ENCODE results near the gene SEMA3D. TPM values are rescaled to one million over a fixed set of nuclear protein-coding genes. Genes with fewer than 3 reads are reported as not detected.

Gene SEMA3D
- total RNA-seq, 1 donor from 2014 or later: 264 TPM

DNA sequence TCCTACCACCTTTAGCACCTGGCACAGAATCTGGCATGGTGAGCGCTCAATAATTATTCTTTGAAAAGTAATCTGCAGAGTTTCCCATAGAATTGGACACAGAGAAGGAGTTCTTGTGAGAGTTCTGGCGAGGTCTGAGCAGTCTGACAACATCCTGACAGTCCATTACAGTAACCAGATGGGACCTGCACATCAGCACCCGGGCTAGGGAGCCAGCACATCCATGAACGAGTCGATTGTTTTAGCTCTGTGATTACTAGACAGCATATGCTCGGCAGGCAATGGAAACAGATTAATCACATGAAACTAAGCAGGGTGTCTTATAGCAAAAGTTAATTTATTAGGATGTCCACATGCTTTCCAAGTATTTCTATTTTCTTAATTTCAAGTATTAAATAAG lies 96.7 kb downstream of the SEMA3D start:
- Mint-ChIP-seq H3K36me3 (peaks cover 8% of the 10 kb centered on the region), H3K9me3 (no peaks in the 10 kb centered on the region)

DNA sequence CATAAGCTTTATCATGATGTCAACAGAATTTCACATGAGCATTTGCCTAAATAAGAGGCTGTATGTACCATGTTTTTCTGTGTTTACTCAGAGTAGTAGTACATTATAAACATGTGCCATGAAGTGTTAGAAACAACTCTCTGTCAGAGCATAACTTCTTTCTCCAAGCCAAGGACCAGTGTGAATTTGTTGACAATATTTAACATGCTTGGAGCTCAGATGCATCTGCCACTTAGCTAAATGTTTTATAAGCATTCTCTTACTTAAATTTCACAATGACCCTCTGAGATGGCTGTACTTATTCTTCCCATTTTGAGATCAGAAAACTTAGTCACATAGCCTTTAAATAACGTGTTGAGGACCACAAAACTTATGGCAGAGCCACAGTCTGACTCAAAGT lies 105.0 kb downstream of the SEMA3D start:
- H3K36me3 Mint-ChIP-seq: peaks cover 23% of the 10 kb centered on the region
- peaks cover 27% of the 10 kb centered on the region for H3K4me1 Mint-ChIP-seq
- peaks cover 8% of the 10 kb centered on the region for H3K9me3 Mint-ChIP-seq
- H3K27me3 Mint-ChIP-seq (ENCODE audit: low read depth): no peaks in the 10 kb centered on the region
- no peak overlapping the region for H3K4me3 Mint-ChIP-seq
- DNase-seq (ENCODE audit: low spot score in 2 of 2, unreplicated experiment in 2 of 2): no peak
- TF ChIP-seq, protein P1, sequence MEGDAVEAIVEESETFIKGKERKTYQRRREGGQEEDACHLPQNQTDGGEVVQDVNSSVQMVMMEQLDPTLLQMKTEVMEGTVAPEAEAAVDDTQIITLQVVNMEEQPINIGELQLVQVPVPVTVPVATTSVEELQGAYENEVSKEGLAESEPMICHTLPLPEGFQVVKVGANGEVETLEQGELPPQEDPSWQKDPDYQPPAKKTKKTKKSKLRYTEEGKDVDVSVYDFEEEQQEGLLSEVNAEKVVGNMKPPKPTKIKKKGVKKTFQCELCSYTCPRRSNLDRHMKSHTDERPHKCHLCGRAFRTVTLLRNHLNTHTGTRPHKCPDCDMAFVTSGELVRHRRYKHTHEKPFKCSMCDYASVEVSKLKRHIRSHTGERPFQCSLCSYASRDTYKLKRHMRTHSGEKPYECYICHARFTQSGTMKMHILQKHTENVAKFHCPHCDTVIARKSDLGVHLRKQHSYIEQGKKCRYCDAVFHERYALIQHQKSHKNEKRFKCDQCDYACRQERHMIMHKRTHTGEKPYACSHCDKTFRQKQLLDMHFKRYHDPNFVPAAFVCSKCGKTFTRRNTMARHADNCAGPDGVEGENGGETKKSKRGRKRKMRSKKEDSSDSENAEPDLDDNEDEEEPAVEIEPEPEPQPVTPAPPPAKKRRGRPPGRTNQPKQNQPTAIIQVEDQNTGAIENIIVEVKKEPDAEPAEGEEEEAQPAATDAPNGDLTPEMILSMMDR (IDR thresholded peaks at IDR 0.05; ENCODE audit: unreplicated experiment): no peak
- H3K27ac Mint-ChIP-seq: peak overlapping the region; percentile 76

More for the DNA sequence above, 96.7 kb downstream of the SEMA3D start:
- Mint-ChIP-seq H3K27me3 (ENCODE audit: low read depth) (no peaks in the 10 kb centered on the region), H3K27ac (peak overlapping the region; percentile 73), H3K4me3 (no peak overlapping the region), H3K4me1 (peaks cover 30% of the 10 kb centered on the region)
- TF ChIP-seq, protein P1 (IDR thresholded peaks at IDR 0.05; ENCODE audit: unreplicated experiment): no peak
- DNase-seq (ENCODE audit: low spot score in 2 of 2, unreplicated experiment in 2 of 2): no peak

DNA sequence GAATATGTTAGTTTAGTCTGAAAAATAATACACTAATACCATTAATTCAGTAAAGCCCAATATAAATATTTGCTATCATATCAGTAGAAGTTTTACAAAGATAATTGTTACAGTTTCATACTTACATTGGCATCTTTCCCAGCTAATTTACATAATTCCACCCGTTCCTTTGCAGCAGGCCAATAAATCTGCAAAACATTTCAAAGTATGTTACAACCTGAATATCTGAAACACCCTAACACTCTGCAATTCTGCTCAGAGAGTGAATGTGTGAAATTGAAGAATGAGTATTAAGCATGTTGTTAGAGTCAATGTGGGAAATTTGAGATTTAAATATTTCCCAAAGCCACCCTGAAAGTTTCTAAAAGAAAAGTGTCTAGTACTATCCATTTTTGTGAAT lies 105.5 kb downstream of the SEMA3D start:
- no peaks in the 10 kb centered on the region for H3K27me3 Mint-ChIP-seq (ENCODE audit: low read depth)
- peaks cover 27% of the 10 kb centered on the region for H3K4me1 Mint-ChIP-seq
- peaks cover 23% of the 10 kb centered on the region for H3K36me3 Mint-ChIP-seq
- H3K27ac Mint-ChIP-seq: peak overlapping the region; percentile 8
- H3K4me3 Mint-ChIP-seq: no peak overlapping the region
- H3K9me3 Mint-ChIP-seq: peaks cover 8% of the 10 kb centered on the region
- DNase-seq (ENCODE audit: low spot score in 2 of 2, unreplicated experiment in 2 of 2): no peak
- TF ChIP-seq, protein P1 (IDR thresholded peaks at IDR 0.05; ENCODE audit: unreplicated experiment): no peak

DNA sequence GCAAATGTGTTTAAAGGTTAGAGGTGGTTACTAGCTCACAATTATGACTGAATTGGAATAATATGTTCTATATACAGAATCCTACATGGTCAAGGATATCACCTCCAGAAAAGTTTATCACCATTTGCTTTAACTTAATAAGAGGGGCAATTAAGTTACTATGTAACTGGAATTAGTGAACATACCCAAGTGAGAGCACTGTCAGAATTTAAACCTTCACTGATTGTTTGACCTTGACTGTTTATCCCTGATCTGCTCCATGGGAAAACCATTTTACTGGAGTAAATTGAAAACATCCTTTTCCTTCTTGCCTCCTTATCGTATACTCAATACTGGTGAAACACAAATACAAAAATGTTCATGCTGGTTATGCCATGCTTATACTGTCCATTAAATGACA lies 107.4 kb downstream of the SEMA3D start:
- Mint-ChIP-seq H3K27me3 (ENCODE audit: low read depth) (no peaks in the 10 kb centered on the region), H3K9me3 (peaks cover 4% of the 10 kb centered on the region), H3K27ac (no peak overlapping the region), H3K4me1 (peaks cover 43% of the 10 kb centered on the region), H3K4me3 (no peak overlapping the region), H3K36me3 (peaks cover 21% of the 10 kb centered on the region)
- TF ChIP-seq, protein P1 (IDR thresholded peaks at IDR 0.05; ENCODE audit: unreplicated experiment): no peak
- no peak for DNase-seq (ENCODE audit: low spot score in 2 of 2, unreplicated experiment in 2 of 2)

DNA sequence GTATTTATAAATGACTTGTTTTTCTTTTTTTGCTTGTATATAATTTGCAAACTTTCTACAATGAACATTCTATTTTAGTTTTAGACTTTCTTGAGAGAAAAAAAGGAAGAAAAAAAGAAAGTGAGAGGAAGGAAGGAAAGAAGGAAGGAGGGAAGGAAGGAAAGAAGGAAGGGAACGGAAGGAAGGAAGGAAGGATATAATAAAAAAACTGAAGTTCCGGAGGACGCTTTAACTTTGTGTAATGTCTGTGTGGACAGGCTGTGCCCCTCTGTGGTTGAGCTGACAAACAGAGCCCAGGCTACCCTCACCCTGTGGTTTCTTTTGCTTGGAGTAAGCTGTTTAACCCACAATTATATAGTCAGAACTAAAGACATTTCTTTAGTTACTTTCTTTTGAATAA lies 108.7 kb downstream of the SEMA3D start:
- no peaks in the 10 kb centered on the region for H3K27me3 Mint-ChIP-seq (ENCODE audit: low read depth)

More for the DNA sequence above, 108.7 kb downstream of the SEMA3D start:
- Mint-ChIP-seq H3K4me1 (peaks cover 43% of the 10 kb centered on the region), H3K4me3 (no peak overlapping the region), H3K27ac (peak overlapping the region; percentile 51), H3K9me3 (peaks cover 4% of the 10 kb centered on the region), H3K36me3 (peaks cover 24% of the 10 kb centered on the region)
- TF ChIP-seq, protein P1 (IDR thresholded peaks at IDR 0.05; ENCODE audit: unreplicated experiment): no peak
- no peak for DNase-seq (ENCODE audit: low spot score in 2 of 2, unreplicated experiment in 2 of 2)
